ENCODE data around the gene DAD1. TPM values are rescaled to one million over a fixed set of nuclear protein-coding genes. Genes with fewer than 3 reads are reported as not detected.

Gene DAD1
- total and polyA plus RNA-seq, 2 of the 8 experiments (the other 6 are each of a cell fraction or from before 2014, with no cell fraction given) = 131 to 440 TPM

GRCh38 chr14:22570132-22570949 lies 18.7 kb downstream of the DAD1 start (continued):
- TF ChIP-seq HDAC2 (IDR thresholded peaks at IDR 0.05; ENCODE audit: borderline replicate concordance in 1 of 2, low read depth in 2 of 2, low read length in 2 of 2) (0 out of 4 replicates have a peak, but pooled peaks of 1 of the 2 experiments have one; percentile 45), POLR2AphosphoS5 (IDR thresholded peaks at IDR 0.05; ENCODE audit: low read depth, low read length) (no peak), YY1 (IDR thresholded peaks at IDR 0.05; ENCODE audit: low read depth, low read length) (peak; percentile 56; the same call in 1 of the 2 replicates), TAF1 (IDR thresholded peaks at IDR 0.05; ENCODE audit: low read depth, low read length) (0 out of 2 replicates have a peak, but pooled peaks have one; percentile 13), SIRT6 (IDR thresholded peaks at IDR 0.05; ENCODE audit: low read length) (no peak), GABPA (IDR thresholded peaks at IDR 0.05; ENCODE audit: borderline replicate concordance, insufficient read depth, low read length) (no peak), SP2 (IDR thresholded peaks at IDR 0.05; ENCODE audit: low read length) (no peak), CREB1 (IDR thresholded peaks at IDR 0.05) (peak; percentile 34; the same call in 1 of the 2 replicates), ASH2L (IDR thresholded peaks at IDR 0.05; ENCODE audit: low read length) (peak; percentile 28), BCL11A (IDR thresholded peaks at IDR 0.05; ENCODE audit: low read depth in 2 of 2, low read length in 2 of 2) (no peak), EZH2 (IDR thresholded peaks at IDR 0.05; ENCODE audit: low read depth, low read length, severe bottlenecking) (no peak), RFX5 (IDR thresholded peaks at IDR 0.05; ENCODE audit: borderline replicate concordance, low read depth, low read length) (no peak), POU5F1 (IDR thresholded peaks at IDR 0.05; ENCODE audit: low read depth, low read length) (0 out of 2 replicates have a peak, but pooled peaks have one; percentile 14), BRCA1 (IDR thresholded peaks at IDR 0.05; ENCODE audit: low read depth, low read length) (no peak), E2F6 (IDR thresholded peaks at IDR 0.05) (no peak), POLR2A (IDR thresholded peaks at IDR 0.05; ENCODE audit: control extremely low read depth in 1 of 2, low read depth in 2 of 2, low read length in 2 of 2) (no peak), USF2 (IDR thresholded peaks at IDR 0.05; ENCODE audit: low read length) (no peak), SIN3A (conservative IDR thresholded peaks at IDR 0.05 in 1 of 2, IDR thresholded peaks at IDR 0.05 in 1 of 2; ENCODE audit: low read depth in 1 of 2, low read length in 2 of 2) (0 out of 4 replicates have a peak, but pooled peaks of 1 of the 2 experiments have one; percentile 44), RXRA (IDR thresholded peaks at IDR 0.05; ENCODE audit: insufficient read depth, low read depth, low read length) (no peak), RNF2 (IDR thresholded peaks at IDR 0.05; ENCODE audit: borderline replicate concordance, low read depth, low read length, missing control alignments, poor library complexity, severe bottlenecking) (no peak), TEAD4 (IDR thresholded peaks at IDR 0.05; ENCODE audit: low read depth, low read length) (peak; percentile 98)
